GM19239 (cell line): ENCODE data around the gene APBB1.

ENCODE experiments used
- DNase-seq: peaks from one replicate; pipeline ENCODE4 v3.0.0; 2011; ENCODE audit warnings: low spot score; ENCODE audit not compliant: insufficient read length
- FAIRE-seq: peaks from 2 replicates; lab custom pipeline; 2011; peaks lifted over from hg19 to GRCh38; lab: Jason Lieb, UNC

APBB1 gene

GRCh38 chr11:6354651-6355485, 64.0 kb downstream of the APBB1 start:
- DNase-seq (no peak), FAIRE-seq (no peak)

- DNase-seq (peak; percentile 64), FAIRE-seq (peak; percentile 93)
Observed at GRCh38 chr11:6353367-6353987, 65.4 kb downstream of the APBB1 start.

- DNase-seq (no peak), FAIRE-seq (no peak)
Observed at GRCh38 chr11:6351782-6352382, 67.0 kb downstream of the APBB1 start.

GRCh38 chr11:6350486-6350885, 68.4 kb downstream of the APBB1 start:
- DNase-seq = no peak
- FAIRE-seq = no peak

- FAIRE-seq = no peak
- no peak for DNase-seq
Observed at GRCh38 chr11:6350043-6350442, 68.9 kb downstream of the APBB1 start.

GRCh38 chr11:6345366-6345765, 73.5 kb downstream of the APBB1 start:
- FAIRE-seq (no peak), DNase-seq (no peak)
